ENCODE results near the gene PRSS1.

The PRSS1 gene

DNA sequence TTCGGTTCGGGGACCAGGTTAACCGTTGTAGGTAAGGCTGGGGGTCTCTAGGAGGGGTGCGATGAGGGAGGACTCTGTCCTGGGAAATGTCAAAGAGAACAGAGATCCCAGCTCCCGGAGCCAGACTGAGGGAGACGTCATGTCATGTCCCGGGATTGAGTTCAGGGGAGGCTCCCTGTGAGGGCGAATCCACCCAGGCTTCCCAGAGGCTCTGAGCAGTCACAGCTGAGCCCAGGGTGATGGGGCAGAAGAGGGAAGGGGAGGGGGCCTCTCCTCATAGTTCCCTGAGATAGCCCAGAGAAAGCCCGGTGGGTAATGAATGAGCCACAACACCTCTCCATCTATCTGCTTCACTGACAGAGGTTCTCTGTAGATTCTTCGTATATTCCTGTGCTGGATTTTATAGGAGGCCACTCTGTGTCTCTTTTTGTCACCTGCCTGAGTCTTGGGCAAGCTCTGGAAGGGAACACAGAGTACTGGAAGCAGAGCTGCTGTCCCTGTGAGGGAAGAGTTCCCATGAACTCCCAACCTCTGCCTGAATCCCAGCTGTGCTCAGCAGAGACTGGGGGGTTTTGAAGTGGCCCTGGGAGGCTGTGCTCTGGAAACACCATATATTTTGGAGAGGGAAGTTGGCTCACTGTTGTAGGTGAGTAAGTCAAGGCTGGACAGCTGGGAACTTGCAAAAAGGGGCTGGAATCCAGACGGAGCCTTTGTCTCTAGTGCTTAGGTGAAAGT lies 37.9 kb downstream of the PRSS1 start:
- H3K9me3 ChIP-seq (ENCODE audit: control insufficient read depth, insufficient read depth, low read length) = no peaks in the 10 kb centered on the region
- H4K20me1 ChIP-seq (ENCODE audit: control insufficient read depth, insufficient read depth, low read depth, low read length) = no peaks in the 10 kb centered on the region
- H3K4me2 ChIP-seq (ENCODE audit: low read length) = no peak overlapping the region
- no peaks in the 10 kb centered on the region for H3K27me3 ChIP-seq (ENCODE audit: control insufficient read depth, low read length)
- H3K9me2 ChIP-seq (replicated peaks; ENCODE audit: control insufficient read depth, low read length) = no peaks in the 10 kb centered on the region
- TF ChIP-seq, protein P1, sequence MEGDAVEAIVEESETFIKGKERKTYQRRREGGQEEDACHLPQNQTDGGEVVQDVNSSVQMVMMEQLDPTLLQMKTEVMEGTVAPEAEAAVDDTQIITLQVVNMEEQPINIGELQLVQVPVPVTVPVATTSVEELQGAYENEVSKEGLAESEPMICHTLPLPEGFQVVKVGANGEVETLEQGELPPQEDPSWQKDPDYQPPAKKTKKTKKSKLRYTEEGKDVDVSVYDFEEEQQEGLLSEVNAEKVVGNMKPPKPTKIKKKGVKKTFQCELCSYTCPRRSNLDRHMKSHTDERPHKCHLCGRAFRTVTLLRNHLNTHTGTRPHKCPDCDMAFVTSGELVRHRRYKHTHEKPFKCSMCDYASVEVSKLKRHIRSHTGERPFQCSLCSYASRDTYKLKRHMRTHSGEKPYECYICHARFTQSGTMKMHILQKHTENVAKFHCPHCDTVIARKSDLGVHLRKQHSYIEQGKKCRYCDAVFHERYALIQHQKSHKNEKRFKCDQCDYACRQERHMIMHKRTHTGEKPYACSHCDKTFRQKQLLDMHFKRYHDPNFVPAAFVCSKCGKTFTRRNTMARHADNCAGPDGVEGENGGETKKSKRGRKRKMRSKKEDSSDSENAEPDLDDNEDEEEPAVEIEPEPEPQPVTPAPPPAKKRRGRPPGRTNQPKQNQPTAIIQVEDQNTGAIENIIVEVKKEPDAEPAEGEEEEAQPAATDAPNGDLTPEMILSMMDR (IDR thresholded peaks at IDR 0.05; ENCODE audit: low read depth, low read length, poor library complexity, severe bottlenecking) = no peak
- TF ChIP-seq EZH2phosphoT487 (IDR thresholded peaks at IDR 0.05; ENCODE audit: borderline replicate concordance, low read length) = no peak
- no peak overlapping the region for H3K4me3 ChIP-seq (ENCODE audit: low read length)
- peaks cover 89% of the 10 kb centered on the region for H3K4me1 ChIP-seq (ENCODE audit: control insufficient read depth, low read length)
- H3K36me3 ChIP-seq (ENCODE audit: control insufficient read depth, low read length) = no peaks in the 10 kb centered on the region
- no peaks in the 10 kb centered on the region for H3F3A ChIP-seq (ENCODE audit: control insufficient read depth, insufficient read depth)
- H3K27ac ChIP-seq (ENCODE audit: low read depth, low read length) = no peak overlapping the region
- no peaks in the 10 kb centered on the region for H3K79me2 ChIP-seq (ENCODE audit: control insufficient read depth, low read length)

DNA sequence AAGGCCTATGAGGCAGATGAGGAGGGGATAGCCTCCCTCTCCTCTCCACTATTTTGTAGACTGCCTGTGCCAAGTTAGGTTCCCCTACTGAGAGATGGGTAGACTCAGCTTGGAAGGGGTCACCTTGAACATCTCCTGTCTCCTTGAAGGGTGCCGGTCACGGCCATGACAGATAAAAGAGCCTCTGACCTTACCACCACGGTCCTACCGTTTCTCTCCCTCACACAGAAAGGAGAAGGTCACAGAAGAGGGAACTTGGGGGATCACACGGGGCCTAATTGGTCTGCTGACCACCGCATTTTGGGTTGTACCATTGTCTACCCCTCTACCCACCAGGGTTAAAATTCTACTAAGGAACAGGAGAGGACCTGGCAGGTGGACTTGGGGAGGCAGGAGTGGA lies 38.5 kb downstream of the PRSS1 start:
- Histone ChIP-seq H3K36me3 (ENCODE audit: control insufficient read depth, low read length) (no peaks in the 10 kb centered on the region), H3K79me2 (ENCODE audit: control insufficient read depth, low read length) (no peaks in the 10 kb centered on the region), H3K9me2 (replicated peaks; ENCODE audit: control insufficient read depth, low read length) (no peaks in the 10 kb centered on the region), H3K4me2 (ENCODE audit: low read length) (no peak overlapping the region), H3K27ac (ENCODE audit: low read depth, low read length) (no peak overlapping the region), H3K9me3 (ENCODE audit: control insufficient read depth, insufficient read depth, low read length) (no peaks in the 10 kb centered on the region), H3K27me3 (ENCODE audit: control insufficient read depth, low read length) (no peaks in the 10 kb centered on the region), H4K20me1 (ENCODE audit: control insufficient read depth, insufficient read depth, low read depth, low read length) (no peaks in the 10 kb centered on the region), H3K4me3 (ENCODE audit: low read length) (no peak overlapping the region), H3K4me1 (ENCODE audit: control insufficient read depth, low read length) (peaks cover 92% of the 10 kb centered on the region), H3F3A (ENCODE audit: control insufficient read depth, insufficient read depth) (no peaks in the 10 kb centered on the region)
- no peak for TF ChIP-seq EZH2phosphoT487 (IDR thresholded peaks at IDR 0.05; ENCODE audit: borderline replicate concordance, low read length)
- TF ChIP-seq, protein P1 (IDR thresholded peaks at IDR 0.05; ENCODE audit: low read depth, low read length, poor library complexity, severe bottlenecking) = no peak

DNA sequence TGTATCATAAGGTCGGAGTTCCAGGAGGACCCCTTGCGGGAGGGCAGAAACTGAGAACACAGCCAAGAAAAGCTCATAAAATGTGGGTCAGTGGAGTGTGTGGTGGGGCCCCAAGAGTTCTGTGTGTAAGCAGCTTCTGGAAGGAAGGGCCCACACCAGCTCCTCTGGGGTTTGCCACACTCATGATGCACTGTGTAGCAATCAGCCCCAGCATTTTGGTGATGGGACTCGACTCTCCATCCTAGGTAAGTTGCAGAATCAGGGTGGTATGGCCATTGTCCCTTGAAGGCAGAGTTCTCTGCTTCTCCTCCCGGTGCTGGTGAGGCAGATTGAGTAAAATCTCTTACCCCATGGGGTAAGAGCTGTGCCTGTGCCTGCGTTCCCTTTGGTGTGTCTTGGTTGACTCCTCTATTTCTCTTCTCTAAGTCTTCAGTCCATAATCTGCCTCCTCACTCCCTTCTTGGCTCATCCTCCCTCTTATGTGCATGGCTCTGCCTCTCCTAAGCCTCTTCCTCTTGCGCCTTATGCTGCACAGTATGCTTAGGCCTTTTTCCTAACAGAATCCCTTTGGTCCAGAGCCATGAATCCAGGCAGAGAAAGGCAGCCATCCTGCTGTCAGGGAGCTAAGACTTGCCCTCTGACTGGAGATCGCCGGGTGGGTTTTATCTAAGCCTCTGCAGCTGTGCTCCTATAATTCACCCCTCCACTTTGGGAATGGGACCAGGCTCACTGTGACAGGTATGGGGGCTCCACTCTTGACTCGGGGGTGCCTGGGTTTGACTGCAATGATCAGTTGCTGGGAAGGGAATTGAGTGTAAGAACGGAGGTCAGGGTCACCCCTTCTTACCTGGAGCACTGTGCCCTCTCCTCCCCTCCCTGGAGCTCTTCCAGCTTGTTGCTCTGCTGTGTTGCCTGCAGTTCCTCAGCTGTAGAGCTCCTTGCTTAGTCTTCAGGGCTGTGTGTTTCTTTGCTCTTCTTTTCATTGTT lies 39.3 kb downstream of the PRSS1 start:
- H4K20me1 ChIP-seq (ENCODE audit: control insufficient read depth, insufficient read depth, low read depth, low read length) = no peaks in the 10 kb centered on the region
- no peak overlapping the region for H3K4me3 ChIP-seq (ENCODE audit: low read length)
- no peaks in the 10 kb centered on the region for H3F3A ChIP-seq (ENCODE audit: control insufficient read depth, insufficient read depth)
- H3K27ac ChIP-seq (ENCODE audit: low read depth, low read length) = no peak overlapping the region
- no peaks in the 10 kb centered on the region for H3K79me2 ChIP-seq (ENCODE audit: control insufficient read depth, low read length)
- no peaks in the 10 kb centered on the region for H3K9me3 ChIP-seq (ENCODE audit: control insufficient read depth, insufficient read depth, low read length)
- no peak for TF ChIP-seq EZH2phosphoT487 (IDR thresholded peaks at IDR 0.05; ENCODE audit: borderline replicate concordance, low read length)
- TF ChIP-seq, protein P1 (IDR thresholded peaks at IDR 0.05; ENCODE audit: low read depth, low read length, poor library complexity, severe bottlenecking) = no peak
- H3K27me3 ChIP-seq (ENCODE audit: control insufficient read depth, low read length) = no peaks in the 10 kb centered on the region
- no peaks in the 10 kb centered on the region for H3K9me2 ChIP-seq (replicated peaks; ENCODE audit: control insufficient read depth, low read length)
- H3K4me1 ChIP-seq (ENCODE audit: control insufficient read depth, low read length) = peaks cover 93% of the 10 kb centered on the region
- H3K36me3 ChIP-seq (ENCODE audit: control insufficient read depth, low read length) = no peaks in the 10 kb centered on the region
- H3K4me2 ChIP-seq (ENCODE audit: low read length) = no peak overlapping the region

Data from DOHH2 (cell line).